A549 (cell line): ENCODE results near the gene CHEK1. TPM values are rescaled to one million over a fixed set of nuclear protein-coding genes. Genes with fewer than 3 reads are reported as not detected.

Experiments
- ATAC-seq, 2 experiments: fragments of 200-7000 bp in 1 of 2; fragments of >200 bp in 1 of 2; cut with Nextera tagmentation in 1 of 2; cut with Tn5 transposase in 1 of 2; 3 replicates each; pipeline versions ENCODE4 v1.8.0 to v1.9.1; 2018 to 2020; ENCODE audit warnings: mild to moderate bottlenecking in 1 of 2, moderate library complexity in 1 of 2
- CTCF ChIA-PET: fragments of 300-600 bp; sonication (Branson Sonifier 250); formaldehyde crosslinking; extraction: SDS; loops from one replicate; lab custom pipeline; 2021; ENCODE audit warnings: antibody characterized with exemption, inconsistent platforms; lab: Yijun Ruan, JAX
- POLR2A ChIA-PET: fragments of 350-600 bp; formaldehyde crosslinking; extraction: SDS; loops from one replicate; lab custom pipeline; 2021; ENCODE audit warnings: antibody characterized with exemption, inconsistent platforms; lab: Yijun Ruan, JAX
- DNase-seq, 2 experiments: peaks; one replicate each; pipeline versions ENCODE4 v3.0.0 to v3.0.0-alpha.2; 2011 to 2016; ENCODE audit warnings: low read depth in 1 of 2, low spot score in 1 of 2
- FAIRE-seq: peaks from 2 replicates; lab custom pipeline; 2011; peaks lifted over from hg19 to GRCh38; lab: Jason Lieb, UNC
- H3K27ac ChIP-seq, 2 experiments: fragments of >200 bp; sonication (Bioruptor Twin); formaldehyde crosslinking; 3 replicates each; pipeline ENCODE4 v1.5.1; 2016 to 2017
- H3K4me1 ChIP-seq: fragments of >200 bp; sonication (Bioruptor Twin); formaldehyde crosslinking; 3 replicates; pipeline ENCODE4 v1.6.1; 2016
- H3K4me2 ChIP-seq: fragments of >200 bp; sonication (Bioruptor Twin); formaldehyde crosslinking; 3 replicates; pipeline ENCODE4 v1.6.1; 2016
- H3K4me3 ChIP-seq: fragments of >200 bp; sonication (Bioruptor Twin); formaldehyde crosslinking; 3 replicates; pipeline ENCODE4 v1.5.1; 2016
- H3K9me3 ChIP-seq: fragments of >200 bp; sonication (Bioruptor Twin); formaldehyde crosslinking; 3 replicates; pipeline ENCODE4 v1.6.1; 2016
- BHLHE40 ChIP-seq: IDR thresholded peaks from 2 replicates; pipeline ENCODE4 v1.6.1; 2012; ENCODE audit warnings: low read depth, low read length, inconsistent platforms
- CBX8 ChIP-seq: fragments of 200-600 bp; sonication (generic); IDR thresholded peaks from 2 replicates; pipeline ENCODE4 v1.6.1; 2016
- CEBPB ChIP-seq, 2 experiments: fragments of >200 bp in 1 of 2; sonication (Bioruptor Twin) in 1 of 2; formaldehyde crosslinking in 1 of 2; IDR thresholded peaks; 2 replicates each; pipeline ENCODE4 v1.6.1; 2012 to 2016
- CHD4 ChIP-seq: fragments of 200-600 bp; sonication (generic); IDR thresholded peaks from 2 replicates; pipeline ENCODE4 v1.6.1; 2016; ENCODE audit warnings: antibody characterized with exemption, mild to moderate bottlenecking, borderline replicate concordance
- CTCF ChIP-seq: fragments of >200 bp; sonication (Bioruptor Twin); formaldehyde crosslinking; IDR thresholded peaks from 3 replicates; pipeline ENCODE4 v1.5.1; 2016
- E2F6 ChIP-seq: IDR thresholded peaks from 2 replicates; pipeline ENCODE4 v1.6.1; 2012; ENCODE audit warnings: low read depth, borderline replicate concordance
- EP300 ChIP-seq, 2 experiments: fragments of >200 bp; sonication (Bioruptor Twin); formaldehyde crosslinking; IDR thresholded peaks; 2 replicates in 1 of 2; 3 replicates in 1 of 2; pipeline ENCODE4 v1.6.1; 2016 to 2017
- FOSB ChIP-seq: fragments of 250-450 bp; sonication (Bioruptor Pico); IDR thresholded peaks from 2 replicates; pipeline ENCODE4 v1.5.0; 2020; ENCODE audit warnings: mild to moderate bottlenecking, moderate library complexity
- GATA3 ChIP-seq: IDR thresholded peaks from 2 replicates; pipeline ENCODE4 v1.6.1; 2012; ENCODE audit warnings: borderline replicate concordance
- HOXA7 ChIP-seq: fragments of 250-450 bp; sonication (Bioruptor Pico); IDR thresholded peaks from 2 replicates; pipeline ENCODE4 v1.5.0; 2020; ENCODE audit warnings: mild to moderate bottlenecking, moderate library complexity
- HOXB5 ChIP-seq: fragments of 250-450 bp; sonication (Bioruptor Pico); IDR thresholded peaks from 2 replicates; pipeline ENCODE4 v1.5.0; 2020; ENCODE audit warnings: mild to moderate bottlenecking, moderate library complexity
- JUN ChIP-seq, 2 experiments: fragments of >200 bp; sonication (Bioruptor Twin); formaldehyde crosslinking; IDR thresholded peaks; 2 replicates in 1 of 2; 3 replicates in 1 of 2; pipeline ENCODE4 v1.6.1; 2016 to 2017
- KDM1A ChIP-seq: fragments of 200-600 bp; sonication (generic); IDR thresholded peaks from 2 replicates; pipeline ENCODE4 v1.6.1; 2016; ENCODE audit warnings: low read depth, mild to moderate bottlenecking
- MAFK ChIP-seq: fragments of 450-650 bp; IDR thresholded peaks from 2 replicates; pipeline ENCODE4 v1.6.1; 2014; ENCODE audit not compliant: partially characterized antibody
- NFE2L2 ChIP-seq: fragments of 150-350 bp; conservative IDR thresholded peaks from 2 replicates; pipeline ENCODE4 v1.6.1; 2014; ENCODE audit warnings: low read length
- NPAS2 ChIP-seq: fragments of 250-450 bp; sonication (Bioruptor Pico); IDR thresholded peaks from 2 replicates; pipeline ENCODE4 v1.8.0; 2022; ENCODE audit warnings: mild to moderate bottlenecking, moderate library complexity, borderline replicate concordance
- PHF8 ChIP-seq: fragments of 200-600 bp; sonication (generic); IDR thresholded peaks from 2 replicates; pipeline ENCODE4 v1.6.1; 2016; ENCODE audit warnings: low read depth, mild to moderate bottlenecking, antibody characterized with exemption, moderate library complexity, borderline replicate concordance
- POLR2AphosphoS2 ChIP-seq: conservative IDR thresholded peaks from 2 replicates; pipeline ENCODE4 v1.6.1; 2012; ENCODE audit warnings: low read length, improper control_type of control experiment, inconsistent platforms
- RARB ChIP-seq: fragments of 250-450 bp; sonication (Bioruptor Pico); IDR thresholded peaks from 2 replicates; pipeline ENCODE4 v1.8.0; 2021; ENCODE audit warnings: mild to moderate bottlenecking, moderate library complexity
- SMC3 ChIP-seq: fragments of >200 bp; sonication (Bioruptor Twin); formaldehyde crosslinking; IDR thresholded peaks from 3 replicates; pipeline ENCODE4 v1.6.1; 2018; ENCODE audit warnings: inconsistent platforms
- SREBF2 ChIP-seq: fragments of 450-650 bp; IDR thresholded peaks from 2 replicates; pipeline ENCODE4 v1.6.1; 2014; ENCODE audit warnings: mild to moderate bottlenecking, moderate library complexity
- TFCP2L1 ChIP-seq: fragments of 250-450 bp; sonication (Bioruptor Pico); IDR thresholded peaks from 2 replicates; pipeline ENCODE4 v1.5.0; 2021; ENCODE audit warnings: mild to moderate bottlenecking
- ZC3H11A ChIP-seq: fragments of 450-650 bp; IDR thresholded peaks from 2 replicates; pipeline ENCODE4 v1.6.1; 2014; ENCODE audit warnings: antibody characterized with exemption, mild to moderate bottlenecking
- ZFP36 ChIP-seq: fragments of 450-650 bp; IDR thresholded peaks from 2 replicates; pipeline ENCODE4 v1.6.1; 2014; ENCODE audit warnings: borderline replicate concordance; ENCODE audit not compliant: partially characterized antibody
- ZNF302 ChIP-seq: fragments of 250-450 bp; sonication (Bioruptor Pico); IDR thresholded peaks from 2 replicates; pipeline ENCODE4 v1.9.0; 2021; ENCODE audit warnings: inconsistent platforms, mild to moderate bottlenecking, moderate library complexity
- WGBS: methylation state at CpG from one replicate; pipeline ENCODE4 v1.1.6; 2017; ENCODE audit errors: missing lambda C conversion rate; 5-methylcytosine and 5-hydroxymethylcytosine counted together
- polyA plus RNA-seq, 4 experiments: library from polyadenylated mRNA; depleted of rRNA in 3 of 4; stranded (reverse); fragments of >200 nt; fragmentation: RNase III in 1 of 4; extraction: RNeasy Plus Mini Kit Qiagen cat#74134 plus additional on column Dnase treatment in 1 of 4; gene quantifications; 2 replicates in 3 of 4; 3 replicates in 1 of 4; pipeline ENCODE4 v1.2.3, GENCODE V29; 2011 to 2017
- TF ChIP-seq, protein P1 (sequence below): IDR thresholded peaks from 2 replicates; pipeline ENCODE4 v1.6.1; 2012
- TF ChIP-seq, protein P2 (sequence below): fragments of 200-600 bp; sonication (generic); IDR thresholded peaks from 2 replicates; pipeline ENCODE4 v1.6.1; 2016; ENCODE audit warnings: antibody characterized with exemption, mild to moderate bottlenecking, moderate library complexity
- TF ChIP-seq, protein P3 (sequence below): fragments of >200 bp; sonication (Bioruptor Twin); formaldehyde crosslinking; IDR thresholded peaks from 2 replicates; pipeline ENCODE4 v1.6.1; 2016

CHEK1 gene
- polyA plus RNA-seq, 2 of the 4 experiments (the other 2 are of a cell fraction), result 35.2 to 64.5 TPM

DNA sequence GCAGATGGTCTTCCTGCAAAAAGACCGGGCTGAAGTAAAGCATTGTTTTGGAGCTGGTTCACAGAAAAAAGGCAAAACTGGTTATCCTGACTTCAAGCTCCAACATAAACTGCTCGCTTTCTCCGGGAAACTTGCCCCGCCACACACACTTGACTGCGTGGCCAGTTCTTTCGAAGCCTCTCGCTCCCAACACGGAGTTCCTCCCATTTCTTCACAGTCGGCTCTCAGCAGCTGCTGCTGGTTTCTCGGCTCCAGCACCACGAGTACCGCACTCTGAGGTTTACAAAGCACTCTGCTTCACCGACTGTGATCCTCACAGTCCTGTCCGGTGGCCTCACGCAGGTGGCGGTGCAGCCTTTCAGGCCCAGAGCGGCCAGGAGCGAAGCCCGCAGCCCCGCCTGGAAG, 264 bp downstream of the CHEK1 start:
- Histone ChIP-seq H3K9me3 (no peaks in the 10 kb centered on the region), H3K4me1 (peaks cover 27% of the 10 kb centered on the region), H3K27ac (peak overlapping the region; percentile 84 to 88), H3K4me2 (peak overlapping the region; percentile 79), H3K4me3 (peak overlapping the region; percentile 60)
- no peak for FAIRE-seq
- POLR2A ChIA-PET, result interaction anchor here (1.9 kb wide), 1 partner anchor 262 kb away, joined by 5 read pairs; the partner anchor contains the start of gene HYLS1
- TF ChIP-seq ZNF302 (CRISPR knock-in tag), result no peak
- TF ChIP-seq, protein P1, sequence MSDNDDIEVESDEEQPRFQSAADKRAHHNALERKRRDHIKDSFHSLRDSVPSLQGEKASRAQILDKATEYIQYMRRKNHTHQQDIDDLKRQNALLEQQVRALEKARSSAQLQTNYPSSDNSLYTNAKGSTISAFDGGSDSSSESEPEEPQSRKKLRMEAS, result peak; percentile 64
- peak; percentile 58; the same call in 1 of the 2 replicates for TF ChIP-seq E2F6
- TF ChIP-seq, all 56 proteins: peak for 2
- no peak for DNase-seq
- 3% methylated on average over 16 of the region's 20 CpGs for WGBS
- no peak; a peak in 2 of 6 replicates for ATAC-seq
- CTCF ChIA-PET, result interaction anchor here (1.1 to 1.8 kb wide), 2 partner anchors 34 to 254 kb away, joined by 4 read pairs; no protein-coding TSS in a partner anchor

- H3K4me1 ChIP-seq, result peaks cover 27% of the 10 kb centered on the region
- no peak for FAIRE-seq
- DNase-seq, result peak; percentile 36 to 94
- WGBS, result 0% methylated on average over 12 of the region's 51 CpGs
- peak overlapping the region; percentile 79 for H3K4me2 ChIP-seq
- ChIA-PET CTCF (interaction anchor here (1.1 kb wide), 1 partner anchor 35 kb away, joined by 4 read pairs; no protein-coding TSS in a partner anchor), POLR2A (interaction anchor here (1.9 kb wide), 1 partner anchor 262 kb away, joined by 5 read pairs; the partner anchor contains the start of gene HYLS1)
- peak overlapping the region; percentile 84 to 88 for H3K27ac ChIP-seq
- no peaks in the 10 kb centered on the region for H3K9me3 ChIP-seq
- ATAC-seq, result peak; percentile 90 to 91
- peak overlapping the region; percentile 60 for H3K4me3 ChIP-seq
- no peak for TF ChIP-seq HOXB5 (CRISPR knock-in tag)
- TF ChIP-seq NFE2L2, result no peak
- no peak for TF ChIP-seq EP300 (IDR thresholded peaks at IDR 0.05)
- TF ChIP-seq ZFP36, result no peak
- peak; percentile 95 for TF ChIP-seq E2F6
- TF ChIP-seq BHLHE40, result no peak
- no peak for TF ChIP-seq ZNF302 (CRISPR knock-in tag)
- TF ChIP-seq, protein P2, sequence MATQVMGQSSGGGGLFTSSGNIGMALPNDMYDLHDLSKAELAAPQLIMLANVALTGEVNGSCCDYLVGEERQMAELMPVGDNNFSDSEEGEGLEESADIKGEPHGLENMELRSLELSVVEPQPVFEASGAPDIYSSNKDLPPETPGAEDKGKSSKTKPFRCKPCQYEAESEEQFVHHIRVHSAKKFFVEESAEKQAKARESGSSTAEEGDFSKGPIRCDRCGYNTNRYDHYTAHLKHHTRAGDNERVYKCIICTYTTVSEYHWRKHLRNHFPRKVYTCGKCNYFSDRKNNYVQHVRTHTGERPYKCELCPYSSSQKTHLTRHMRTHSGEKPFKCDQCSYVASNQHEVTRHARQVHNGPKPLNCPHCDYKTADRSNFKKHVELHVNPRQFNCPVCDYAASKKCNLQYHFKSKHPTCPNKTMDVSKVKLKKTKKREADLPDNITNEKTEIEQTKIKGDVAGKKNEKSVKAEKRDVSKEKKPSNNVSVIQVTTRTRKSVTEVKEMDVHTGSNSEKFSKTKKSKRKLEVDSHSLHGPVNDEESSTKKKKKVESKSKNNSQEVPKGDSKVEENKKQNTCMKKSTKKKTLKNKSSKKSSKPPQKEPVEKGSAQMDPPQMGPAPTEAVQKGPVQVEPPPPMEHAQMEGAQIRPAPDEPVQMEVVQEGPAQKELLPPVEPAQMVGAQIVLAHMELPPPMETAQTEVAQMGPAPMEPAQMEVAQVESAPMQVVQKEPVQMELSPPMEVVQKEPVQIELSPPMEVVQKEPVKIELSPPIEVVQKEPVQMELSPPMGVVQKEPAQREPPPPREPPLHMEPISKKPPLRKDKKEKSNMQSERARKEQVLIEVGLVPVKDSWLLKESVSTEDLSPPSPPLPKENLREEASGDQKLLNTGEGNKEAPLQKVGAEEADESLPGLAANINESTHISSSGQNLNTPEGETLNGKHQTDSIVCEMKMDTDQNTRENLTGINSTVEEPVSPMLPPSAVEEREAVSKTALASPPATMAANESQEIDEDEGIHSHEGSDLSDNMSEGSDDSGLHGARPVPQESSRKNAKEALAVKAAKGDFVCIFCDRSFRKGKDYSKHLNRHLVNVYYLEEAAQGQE, result no peak
- no peak for TF ChIP-seq ZC3H11A
- TF ChIP-seq FOSB, result no peak
- TF ChIP-seq SMC3, result no peak
- TF ChIP-seq SREBF2, result no peak
- TF ChIP-seq TFCP2L1 (CRISPR knock-in tag), result 0 out of 2 replicates have a peak, but pooled peaks have one; percentile 39
- TF ChIP-seq PHF8, result no peak
- no peak for TF ChIP-seq POLR2AphosphoS2
- TF ChIP-seq NPAS2, result no peak
- no peak for TF ChIP-seq MAFK
- TF ChIP-seq KDM1A, result no peak
- TF ChIP-seq CTCF, result no peak
- no peak for TF ChIP-seq CEBPB (IDR thresholded peaks at IDR 0.05)
- no peak for TF ChIP-seq CBX8
- TF ChIP-seq RARB (CRISPR knock-in tag), result no peak
- peak; percentile 28 to 79; a peak in 3 of 5 replicates for TF ChIP-seq JUN (IDR thresholded peaks at IDR 0.05)
- TF ChIP-seq HOXA7 (CRISPR knock-in tag), result no peak
- TF ChIP-seq CHD4, result no peak
- TF ChIP-seq, protein P3, sequence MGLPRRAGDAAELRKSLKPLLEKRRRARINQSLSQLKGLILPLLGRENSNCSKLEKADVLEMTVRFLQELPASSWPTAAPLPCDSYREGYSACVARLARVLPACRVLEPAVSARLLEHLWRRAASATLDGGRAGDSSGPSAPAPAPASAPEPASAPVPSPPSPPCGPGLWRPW, result no peak
- TF ChIP-seq GATA3, result no peak
Observed at GRCh38 chr11:125625630-125626287, 796 bp downstream of the CHEK1 start.
